Measurements from ENCODE around the gene CRK. TPM values are rescaled to one million over a fixed set of nuclear protein-coding genes. Genes with fewer than 3 reads are reported as not detected.
"Not testable (repeated sequence)": the region's sequence is repeated elsewhere in the genome, so short reads cannot be mapped to it uniquely, and the experiment has no call there.

CRK gene
- total and polyA plus RNA-seq, 2 of the 4 experiments (the other 2 are of a cell fraction) = 57.6 to 100 TPM

DNA sequence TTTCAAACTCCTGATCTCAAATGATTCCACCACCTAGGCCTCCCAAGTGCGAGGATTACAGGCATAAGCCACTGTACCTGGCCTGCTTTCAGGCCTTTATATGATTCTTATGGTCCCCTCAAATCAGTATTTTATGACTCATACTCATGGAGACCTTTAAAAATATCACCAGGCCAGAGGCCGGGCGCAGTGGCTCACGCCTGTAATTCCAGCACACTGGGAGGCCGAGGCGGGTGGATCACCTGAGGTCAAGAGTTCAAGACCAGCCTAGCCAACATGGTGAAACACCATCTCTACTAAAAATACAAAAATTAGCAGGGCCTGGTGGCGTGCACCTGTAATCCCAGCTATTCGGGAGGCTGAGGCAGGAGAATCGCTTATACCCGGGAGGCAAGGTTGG, 37.6 kb downstream of the CRK start:
- H3K9ac ChIP-seq (ENCODE audit: low read depth, low read length); H3K4me3 ChIP-seq (ENCODE audit: insufficient read depth, low read depth, low read length); ATAC-seq (ENCODE audit: low read depth); H2BK20ac ChIP-seq (ENCODE audit: low read depth, low read length); H3K9me3 ChIP-seq (ENCODE audit: control insufficient read depth, insufficient read depth, low read length); H2BK5ac ChIP-seq (ENCODE audit: low read depth, low read length, poor library complexity, severe bottlenecking); H2AK5ac ChIP-seq (ENCODE audit: low read depth, low read length); in situ Hi-C loops (cut with MboI; ENCODE audit: low sequenced_read_pairs); H3K4ac ChIP-seq (ENCODE audit: low read depth, low read length); H3K56ac ChIP-seq (ENCODE audit: extremely low read depth, insufficient read depth, low read length); H3K14ac ChIP-seq (replicated peaks; ENCODE audit: low read depth, low read length); H2AFZ ChIP-seq (replicated peaks; ENCODE audit: low read length, poor library complexity); H4K91ac ChIP-seq (ENCODE audit: insufficient read depth, low read depth, low read length); H4K8ac ChIP-seq (ENCODE audit: low read depth in 2 of 2, low read length in 2 of 2); intact Hi-C loops (cut with micrococcal nuclease); H3K23ac ChIP-seq (ENCODE audit: low read depth, low read length); H3K18ac ChIP-seq (ENCODE audit: low read depth, low read length); H3K27me3 ChIP-seq (ENCODE audit: control insufficient read depth, insufficient read depth, low read length); CTCF ChIA-PET; DNase-seq; H3K27ac ChIP-seq (ENCODE audit: insufficient read depth, low read length); H3K4me2 ChIP-seq (ENCODE audit: low read depth, low read length); dilution Hi-C loops (cut with HindIII; ENCODE audit: low sequenced_read_pairs, unreplicated experiment); H4K5ac ChIP-seq (ENCODE audit: low read depth, low read length); H2AK9ac ChIP-seq (replicated peaks; ENCODE audit: low read depth, low read length, poor library complexity); H2BK120ac ChIP-seq (ENCODE audit: low read depth, low read length); H3K4me1 ChIP-seq (ENCODE audit: control insufficient read depth, insufficient read depth, low read length); H2BK15ac ChIP-seq (ENCODE audit: low read depth, low read length); POLR2A ChIA-PET (ENCODE audit: unreplicated experiment); BruUV-seq (replicated peaks): not testable (repeated sequence)
- Histone ChIP-seq H3K36me3 (ENCODE audit: control insufficient read depth, insufficient read depth, low read length) (peaks cover 14% of the 10 kb centered on the region), H3K9me1 (ENCODE audit: insufficient read depth, low read length) (peaks cover 17% of the 10 kb centered on the region), H3K79me1 (ENCODE audit: low read depth in 1 of 2, low read length in 2 of 2) (peaks cover 6 to 72% of the 10 kb centered on the region in 2 experiments), H4K20me1 (ENCODE audit: insufficient read depth, low read length) (peaks cover 31% of the 10 kb centered on the region)
- 96% methylated on average over 9 of the region's 10 CpGs; no CpG with 5 or more reads in 1 of the 2 experiments for WGBS, 2 experiments (ENCODE audit: extremely low coverage in 2 of 2, insufficient read length in 1 of 2)
